HG02973 (cell line): Measurements from ENCODE around the gene ENTR1.

Experiments
- ATAC-seq: cut with Tn5 transposase; IDR thresholded peaks from one replicate; pipeline ENCODE4 v1.9.1; 2021; ENCODE audit warnings: moderate library complexity; ENCODE audit not compliant: unreplicated experiment

The ENTR1 gene

DNA sequence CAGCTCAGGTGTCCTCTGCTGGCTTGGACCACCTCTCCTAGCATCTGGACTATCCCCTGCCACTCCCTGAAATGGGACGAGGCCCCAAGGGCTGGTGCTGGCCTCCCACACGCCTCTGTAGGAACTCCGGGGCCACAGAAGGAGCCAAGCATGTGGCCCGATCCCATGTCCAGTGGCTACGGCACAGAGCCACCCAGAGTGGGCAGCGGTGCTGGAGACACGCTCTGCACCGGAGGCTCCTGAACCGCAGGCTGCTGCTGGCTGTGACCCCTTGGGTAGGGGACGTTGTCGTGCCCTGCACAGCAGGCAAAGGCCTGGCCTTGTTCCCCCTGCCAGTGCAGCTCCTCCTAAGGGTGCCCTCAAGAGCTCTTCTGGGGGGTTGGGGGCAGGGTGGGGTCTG, 30.5 kb downstream of the ENTR1 start:
- ATAC-seq: no peak

DNA sequence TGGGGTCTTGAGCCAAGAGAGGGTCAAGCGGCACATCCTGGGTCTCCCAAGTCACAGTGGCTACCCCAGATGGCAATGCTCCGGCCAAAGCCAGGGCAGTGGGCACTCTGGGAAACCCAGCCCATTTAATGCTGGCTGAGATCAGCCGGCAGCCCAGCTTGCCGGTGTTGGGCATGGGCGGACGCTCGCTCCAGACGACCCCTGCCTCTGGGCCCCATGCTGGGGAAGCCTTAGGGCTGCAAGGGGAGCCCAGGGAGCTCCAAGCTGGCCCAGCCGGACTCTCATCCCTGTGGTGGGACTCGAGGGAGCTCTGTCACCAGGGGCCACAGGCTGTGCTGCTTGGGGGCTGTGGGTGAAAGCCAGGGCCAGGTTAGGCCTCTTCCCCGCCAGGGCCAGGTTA, 31.0 kb downstream of the ENTR1 start:
- ATAC-seq: no peak

DNA sequence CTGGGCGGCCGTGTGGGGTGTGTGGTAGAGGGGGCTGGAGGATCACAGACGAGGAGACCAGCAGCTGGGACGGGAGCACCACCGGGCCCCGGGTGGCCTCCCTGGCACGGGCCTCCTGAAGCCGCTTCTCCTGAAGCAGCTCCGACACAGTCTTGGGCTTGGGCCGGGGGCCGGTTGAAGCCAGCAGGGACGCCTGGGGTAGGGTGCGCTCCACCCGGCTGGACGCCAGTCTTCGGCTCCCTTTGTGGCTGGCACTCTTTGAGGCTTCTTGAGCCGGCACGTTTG, 31.5 kb downstream of the ENTR1 start:
- ATAC-seq: no peak

DNA sequence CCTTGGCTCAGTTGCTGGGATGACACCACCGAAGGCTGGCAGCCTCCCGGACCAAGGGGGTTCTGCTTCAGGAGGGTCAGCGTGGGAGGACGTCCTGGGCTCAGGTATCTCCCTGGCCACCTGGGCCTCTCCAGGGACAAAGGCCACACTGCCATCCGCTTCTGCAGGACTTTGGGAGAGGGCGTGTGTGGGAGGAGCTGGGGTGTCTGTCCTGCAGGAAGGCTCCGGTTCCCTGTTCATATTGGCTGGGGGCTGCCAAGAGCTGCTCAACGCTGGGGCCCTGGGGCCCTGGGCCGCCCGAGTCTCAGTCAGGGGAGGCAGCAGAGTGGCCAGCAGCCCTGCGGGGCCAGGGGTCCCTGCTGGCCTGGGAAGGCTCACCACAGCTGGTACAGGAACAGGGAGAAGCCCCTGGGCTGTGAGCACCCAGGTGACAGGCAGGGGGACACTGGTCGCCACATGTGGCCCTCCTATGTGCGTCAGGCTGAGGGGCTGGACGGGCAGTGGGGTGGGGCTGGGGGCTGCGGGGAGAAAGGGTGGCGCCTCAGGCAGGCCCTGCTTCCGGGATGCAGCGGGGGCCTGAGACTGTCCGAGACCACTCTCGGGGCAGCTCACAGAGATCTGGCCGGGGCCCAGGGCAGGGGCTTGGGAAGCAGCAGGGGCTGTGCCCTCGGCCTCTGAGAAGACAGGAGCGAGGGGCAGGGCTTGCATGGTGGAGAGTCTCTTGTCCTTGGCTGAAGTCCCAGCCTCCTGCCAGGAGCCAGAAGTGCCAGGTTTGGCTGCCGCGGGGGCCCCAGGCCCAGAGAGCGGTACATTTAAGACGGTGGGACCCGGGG, 32.0 kb downstream of the ENTR1 start:
- no peak for ATAC-seq

DNA sequence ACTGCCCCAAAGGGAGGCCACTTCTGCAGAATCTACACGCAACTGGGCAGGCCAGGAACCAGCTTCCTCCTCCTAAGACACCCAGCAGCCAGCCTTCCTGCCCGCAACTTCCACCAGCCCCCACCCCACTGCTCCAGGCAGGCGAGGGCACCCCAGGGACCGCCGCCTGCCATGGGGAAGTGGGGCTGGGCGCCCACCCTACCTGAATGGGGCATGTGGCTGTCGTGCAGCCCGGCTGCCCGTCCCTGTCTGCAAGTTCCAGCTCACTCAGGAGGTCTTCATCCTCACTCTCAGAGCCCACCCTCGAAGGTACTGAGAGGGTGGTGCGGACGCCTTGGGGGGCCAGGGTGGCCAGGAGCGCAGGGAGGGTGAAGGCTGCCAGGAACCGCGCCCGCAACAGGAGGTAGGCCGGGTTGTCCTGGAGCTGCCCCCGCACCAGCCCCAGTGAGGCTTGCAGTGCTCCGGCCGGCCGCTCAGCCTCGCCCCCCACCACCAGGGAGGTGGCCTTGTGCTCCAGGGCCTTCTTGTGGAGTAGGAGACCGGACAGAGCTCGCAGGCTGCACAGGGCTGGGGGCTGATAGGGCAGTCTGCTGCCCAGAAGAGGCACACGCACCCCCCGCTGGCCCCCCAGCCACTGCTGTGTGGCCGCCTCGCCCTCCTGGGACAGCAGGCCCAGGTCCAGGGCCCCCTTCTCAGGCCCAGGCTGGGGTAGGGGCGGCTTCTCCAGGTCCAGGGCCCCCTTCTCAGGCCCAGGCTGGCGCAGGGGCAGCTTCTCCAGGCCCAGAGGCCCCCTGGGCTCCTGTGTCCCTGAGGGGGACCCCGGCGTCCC, 32.9 kb downstream of the ENTR1 start:
- no peak for ATAC-seq

DNA sequence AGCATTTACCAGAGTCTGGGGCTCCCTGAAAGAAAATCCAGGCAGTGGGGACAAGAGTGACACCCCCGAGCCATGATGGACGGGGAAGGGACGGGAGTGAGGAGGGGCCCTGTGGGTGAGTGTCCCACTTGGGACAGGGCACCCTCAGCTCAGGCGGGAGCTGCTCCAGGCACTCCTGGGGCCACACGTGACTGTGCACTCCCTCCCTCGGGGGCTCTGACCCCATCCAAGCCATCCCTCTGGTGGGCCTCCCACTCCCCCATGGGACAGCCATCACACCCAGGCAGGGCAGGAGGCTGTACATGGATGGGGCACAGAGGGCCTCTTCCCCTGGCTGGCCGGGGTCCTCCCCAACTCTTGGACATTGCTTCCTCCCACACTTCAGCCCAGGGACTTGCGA, 34.0 kb downstream of the ENTR1 start:
- no peak for ATAC-seq

DNA sequence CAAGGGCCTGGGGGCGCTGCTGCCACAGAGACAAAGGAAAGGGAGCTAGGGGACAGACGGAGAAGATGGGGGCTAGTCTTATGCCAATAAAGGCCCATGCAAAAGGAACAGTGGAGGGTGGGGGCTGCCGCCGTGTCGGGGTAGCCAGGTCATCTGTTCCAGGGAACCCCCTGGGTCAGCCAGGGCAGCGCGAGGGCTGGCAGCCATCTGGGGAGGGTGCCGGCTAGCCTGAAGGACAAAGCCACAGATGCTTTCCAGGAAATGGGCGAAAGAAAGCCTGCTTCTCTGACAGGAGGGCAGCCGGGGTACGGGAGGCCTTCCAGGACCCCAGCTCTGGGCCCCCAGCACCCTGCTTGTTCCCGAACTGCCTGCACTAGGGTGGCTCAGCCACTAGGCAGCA, 35.3 kb downstream of the ENTR1 start:
- no peak for ATAC-seq

DNA sequence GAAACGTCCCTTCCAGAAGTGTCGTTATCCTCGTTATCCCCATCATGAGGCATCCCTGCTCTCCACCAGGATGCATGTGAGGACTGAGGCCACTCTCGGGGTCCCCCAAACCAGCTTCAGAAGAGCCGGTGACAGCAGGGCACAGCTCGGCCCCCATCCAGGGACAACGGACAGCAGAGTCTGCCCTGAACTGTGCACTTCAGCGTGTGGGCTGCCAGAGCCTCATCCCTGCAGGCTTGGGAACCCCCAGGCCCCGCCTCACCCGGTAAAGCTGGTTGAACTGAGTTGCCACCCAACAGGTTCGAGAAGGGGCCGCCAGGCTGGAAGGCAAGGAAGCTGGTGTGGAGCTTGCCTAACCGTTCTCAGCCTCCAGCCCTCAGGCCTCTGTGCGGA, 36.2 kb downstream of the ENTR1 start:
- ATAC-seq: no peak

DNA sequence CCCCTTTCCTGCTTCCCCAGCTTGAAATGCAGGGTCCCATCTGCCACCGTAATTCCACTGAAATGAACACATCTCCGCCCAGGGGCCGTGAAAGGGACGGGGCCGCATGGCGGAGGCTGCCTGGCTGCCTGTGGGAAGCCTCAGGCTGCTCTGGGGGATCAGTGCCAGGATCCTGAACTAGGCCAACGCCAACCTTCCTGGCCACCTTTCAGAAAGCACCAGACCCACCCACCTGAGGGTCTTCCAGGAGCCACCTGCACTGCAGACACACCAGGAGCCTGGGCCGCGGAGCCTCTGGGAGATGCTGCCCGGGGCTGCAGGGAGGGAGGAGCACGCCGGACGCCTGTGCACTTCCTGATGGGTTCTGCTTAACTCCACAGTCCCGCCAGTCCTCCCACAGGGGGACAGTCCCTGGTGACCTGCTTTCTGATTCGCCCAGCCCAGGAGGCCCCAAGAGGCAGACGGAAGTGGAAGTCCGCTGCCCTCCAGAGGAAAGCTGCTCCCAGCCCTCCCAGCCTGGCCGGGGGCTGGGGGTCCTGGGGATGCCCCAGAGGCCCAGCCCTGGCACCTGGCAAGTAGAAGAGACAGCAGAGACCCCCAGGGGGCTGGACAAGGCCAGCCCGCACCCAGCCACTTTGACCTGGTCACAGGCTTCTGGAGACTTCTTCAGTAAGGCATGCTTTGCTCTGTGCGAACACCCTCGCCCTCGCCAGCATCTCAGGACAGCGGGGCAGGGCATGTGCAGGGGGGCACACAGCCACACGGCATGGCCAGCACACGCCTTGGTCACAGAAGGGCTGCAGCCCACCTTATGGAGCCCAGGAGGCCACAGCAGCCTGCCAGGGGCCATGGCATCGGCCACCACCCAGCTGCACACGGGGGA, 36.9 kb downstream of the ENTR1 start, which contains the start of gene CARD9:
TSS of gene CARD9 (minus strand) at position 370 of the 883 bp plus-strand sequence. CDS start 1,591 bp downstream, outside the sequence.
- no peak for ATAC-seq

DNA sequence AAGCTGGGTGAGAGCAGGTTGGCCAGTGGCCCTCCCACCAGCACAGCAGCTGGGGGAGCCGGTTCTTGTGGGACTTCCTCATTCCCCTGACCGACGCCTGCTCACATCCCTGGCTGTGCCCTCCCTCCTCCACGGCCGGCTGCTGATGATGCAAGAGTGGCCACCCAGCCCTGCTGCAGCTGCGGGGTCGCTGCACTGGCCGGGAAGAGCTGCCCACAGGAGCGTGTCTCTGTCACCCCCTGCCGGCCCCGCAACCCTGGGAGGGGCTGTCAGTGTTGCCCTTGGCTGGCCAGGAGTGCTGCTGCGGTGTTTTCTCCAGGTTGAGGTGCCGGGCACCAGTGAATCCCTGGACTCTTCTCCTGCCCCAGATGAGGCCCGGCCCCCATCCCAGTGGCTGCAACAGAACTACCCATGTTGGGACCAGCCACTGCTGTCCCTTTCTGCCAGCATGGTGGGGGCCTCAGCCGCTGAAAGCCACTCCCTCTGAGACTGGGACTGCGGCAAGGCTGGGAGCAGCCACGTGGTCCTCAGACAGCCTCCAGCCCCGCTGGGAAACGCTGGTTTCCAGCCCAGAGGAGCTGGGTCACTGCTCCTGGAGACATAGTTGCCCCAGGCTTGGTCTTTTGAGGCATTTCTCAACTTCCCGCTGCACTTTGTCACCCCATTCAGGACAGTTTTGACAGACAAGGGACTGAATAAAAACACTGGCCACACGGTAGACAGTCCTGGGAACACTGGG, 37.7 kb downstream of the ENTR1 start:
- no peak for ATAC-seq

DNA sequence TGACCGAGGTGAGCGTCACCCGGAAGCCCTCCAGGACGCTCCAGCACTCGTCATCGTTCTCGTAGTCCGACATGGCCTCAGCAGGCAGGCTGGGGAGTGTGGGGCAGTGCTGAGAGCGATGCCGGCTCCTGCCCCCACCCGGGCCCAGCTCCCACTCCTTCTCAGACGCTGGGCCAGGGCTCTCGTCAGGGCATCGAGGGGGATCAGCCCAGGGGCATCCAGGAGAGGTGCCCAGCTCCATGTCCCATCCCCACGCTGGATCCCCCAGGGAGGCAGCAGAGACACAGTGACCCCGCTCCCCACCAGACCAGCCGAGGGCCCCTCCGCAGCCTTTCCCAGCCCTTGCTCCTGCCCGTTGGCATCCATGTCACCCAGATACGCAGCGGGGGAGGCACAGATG, 38.4 kb downstream of the ENTR1 start:
- no peak for ATAC-seq

DNA sequence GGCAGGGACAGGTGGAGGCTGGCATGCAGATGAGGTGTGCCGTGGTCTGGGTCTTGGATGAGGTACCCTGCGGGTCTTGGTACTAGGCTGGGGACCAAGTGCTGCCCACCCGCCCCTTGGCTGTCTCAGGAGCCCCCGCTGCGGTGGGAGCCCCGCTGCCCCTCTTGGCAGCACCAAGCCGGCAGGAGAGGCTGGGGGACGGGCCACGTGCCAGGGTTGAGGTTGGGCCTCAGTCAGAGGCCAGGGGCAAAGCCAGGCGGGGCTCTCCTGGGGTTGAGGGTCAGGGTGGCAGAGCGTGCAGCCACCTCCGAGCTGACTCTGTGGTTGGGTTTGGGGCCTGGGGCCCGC, 38.9 kb downstream of the ENTR1 start:
- ATAC-seq: no peak

DNA sequence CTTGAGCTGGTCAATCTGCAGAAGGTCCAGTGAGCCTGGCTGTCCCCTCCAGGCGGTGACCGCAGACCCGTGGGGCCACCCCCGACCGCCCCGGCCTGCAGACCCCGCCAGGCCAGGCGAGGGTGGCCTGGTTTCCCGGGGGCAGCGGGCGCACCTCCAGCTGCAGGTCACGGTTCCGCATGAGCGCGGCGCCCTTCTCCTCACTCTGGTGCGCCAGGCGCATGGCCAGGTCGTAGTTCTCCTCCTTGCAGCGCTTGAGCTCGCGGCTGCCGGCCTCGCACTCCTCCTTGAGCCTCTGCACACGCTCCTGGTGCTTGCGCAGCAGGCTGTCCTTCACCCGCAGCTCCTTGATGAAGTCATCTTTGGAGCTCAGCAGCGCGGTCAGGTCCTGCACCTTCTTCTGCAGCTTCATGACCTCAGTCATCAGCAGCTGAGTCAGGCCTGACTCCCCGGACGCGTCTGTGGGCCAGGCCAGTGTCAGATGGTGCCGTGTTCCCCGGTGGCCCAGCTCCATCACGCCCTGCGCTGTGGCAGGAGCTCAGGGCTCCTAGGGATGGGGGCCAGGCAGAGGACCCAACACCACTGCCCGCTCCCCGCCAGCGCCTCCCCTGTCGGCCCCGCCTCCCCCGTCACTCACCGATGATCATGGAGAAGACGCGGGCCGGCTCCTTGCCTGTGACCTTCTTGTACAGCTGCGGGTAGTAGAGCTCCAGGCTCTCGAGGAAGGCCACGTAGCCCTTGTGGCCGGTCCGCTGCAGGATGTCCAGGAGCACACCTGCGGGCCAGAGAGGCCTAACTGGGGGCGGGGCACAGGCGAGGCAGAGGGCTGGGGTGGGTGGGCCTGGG, 39.5 kb downstream of the ENTR1 start:
- no peak for ATAC-seq

DNA sequence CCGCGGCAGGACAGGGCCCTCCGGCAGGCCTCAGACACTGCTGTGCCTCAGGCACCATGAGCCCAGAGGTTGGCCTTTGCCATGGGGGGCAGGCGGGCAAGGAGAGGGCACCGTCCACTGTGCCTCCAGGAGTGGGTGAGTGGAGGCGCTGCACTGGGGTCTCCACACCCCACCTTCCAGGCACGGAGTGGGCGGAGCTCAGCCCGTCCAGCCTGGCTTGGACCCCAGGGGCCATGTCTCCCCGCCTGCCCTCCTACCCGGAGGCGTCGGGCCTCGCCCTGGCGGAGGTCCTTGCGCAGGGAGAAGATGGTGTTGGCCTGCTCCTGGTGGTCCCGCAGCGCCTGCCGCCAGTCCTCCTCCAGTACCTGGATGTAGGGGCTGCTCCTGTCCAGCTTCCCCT, 40.4 kb downstream of the ENTR1 start:
- no peak for ATAC-seq

DNA sequence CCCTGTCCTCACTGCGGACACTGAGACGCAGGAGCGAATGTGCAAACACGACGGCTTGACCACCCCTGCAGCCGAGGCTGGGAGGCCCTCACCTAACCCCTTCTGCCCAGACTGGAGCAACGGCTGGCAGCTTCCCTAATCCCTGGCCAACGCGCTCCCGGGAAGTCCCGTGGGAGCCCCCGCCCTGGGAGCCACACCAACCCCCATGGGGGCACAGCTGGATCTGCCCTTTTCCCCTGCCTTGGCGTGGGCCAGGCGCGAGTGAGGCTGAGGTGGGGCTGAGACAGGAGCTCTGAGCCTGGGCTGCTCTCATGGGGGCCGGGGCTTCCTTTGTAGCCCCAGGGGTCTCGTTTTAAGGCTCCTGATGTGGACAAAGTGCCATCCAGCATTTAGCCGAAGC, 42.2 kb downstream of the ENTR1 start:
- no peak for ATAC-seq

DNA sequence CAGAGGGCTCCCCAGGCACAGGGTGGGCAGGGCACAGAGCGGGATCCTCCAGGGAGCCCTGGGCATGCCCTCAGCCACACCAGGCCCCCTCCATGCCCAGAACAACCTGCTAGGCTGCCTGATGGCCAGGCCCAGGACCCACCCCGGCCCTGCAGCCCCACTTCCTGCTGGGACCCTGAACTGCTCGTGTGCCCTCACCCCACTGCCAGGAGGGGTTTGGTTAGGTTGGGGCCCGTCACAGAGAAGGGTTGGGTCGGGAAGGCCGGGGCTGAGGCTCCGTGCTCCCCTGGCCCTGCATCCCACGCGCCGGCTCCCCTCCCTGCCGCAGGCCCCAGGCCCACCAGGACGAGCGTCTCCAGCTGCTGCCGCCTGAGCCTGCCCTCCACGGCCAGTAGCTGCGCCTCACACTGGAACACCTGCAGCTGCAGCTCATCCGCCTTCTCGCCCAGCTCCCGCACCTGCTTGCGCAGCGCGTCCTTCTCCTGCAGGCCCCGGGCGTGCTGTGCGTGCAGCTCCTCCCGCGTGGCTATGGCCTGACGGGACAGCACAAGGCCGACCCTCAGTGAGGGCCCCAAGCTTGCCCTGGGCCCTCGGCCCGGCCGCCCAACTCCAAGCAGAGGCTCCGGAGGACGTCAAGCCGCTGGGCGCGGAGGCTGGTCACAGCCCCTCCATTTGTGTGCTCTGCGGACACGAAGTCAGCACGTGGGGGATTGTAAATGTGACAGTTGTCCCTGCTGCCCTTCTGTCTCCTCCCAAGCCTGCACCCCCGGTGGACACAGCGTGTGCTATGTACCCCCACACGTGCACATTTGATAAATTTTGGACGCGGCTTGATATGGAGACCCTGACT, 42.9 kb downstream of the ENTR1 start:
- no peak for ATAC-seq

DNA sequence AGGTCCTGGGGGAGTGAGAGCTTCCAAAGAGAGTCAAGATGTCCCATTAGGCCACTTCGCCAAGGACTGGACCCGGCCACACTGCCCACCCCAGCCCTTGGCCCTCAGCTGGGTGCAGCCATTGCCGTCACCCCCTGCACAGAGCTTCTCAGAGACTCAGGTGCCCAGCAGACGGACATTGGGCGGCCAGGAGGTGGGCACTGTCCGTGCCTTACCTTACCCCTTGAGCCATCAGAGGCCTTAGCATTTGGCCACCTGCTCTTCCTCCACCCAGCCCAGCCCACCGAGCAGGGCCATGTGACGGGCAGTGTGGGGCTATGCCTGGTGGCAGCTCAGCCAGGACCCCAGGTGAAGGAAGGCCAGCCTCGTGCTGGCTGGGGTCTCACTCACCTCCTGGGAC, 43.6 kb downstream of the ENTR1 start:
- ATAC-seq: no peak

DNA sequence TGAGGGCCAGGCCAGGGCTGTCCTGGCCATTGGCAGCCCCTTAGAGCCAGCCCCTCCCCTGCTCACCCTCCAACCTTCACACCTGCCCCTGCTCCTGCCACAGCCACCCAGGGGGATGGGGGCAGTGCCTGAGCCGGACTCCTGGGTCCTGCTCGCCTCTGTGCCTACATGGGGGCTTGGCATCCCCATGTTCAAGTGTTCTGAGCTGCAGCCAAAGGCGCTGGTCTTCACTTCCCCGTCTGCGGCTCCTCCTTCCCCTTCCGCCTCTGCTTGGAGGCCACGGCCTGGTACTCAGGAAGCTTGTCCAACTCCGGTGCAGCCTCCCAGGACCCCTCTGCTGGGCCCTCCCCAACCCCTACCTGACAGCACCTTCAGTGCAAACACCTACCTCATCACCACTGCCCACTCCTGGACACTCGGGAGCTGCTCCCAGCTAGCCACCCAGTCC, 44.6 kb downstream of the ENTR1 start:
- ATAC-seq: no peak
